Measurements from ENCODE around the gene LSM2.

The LSM2 gene

GRCh38 chr6:31776989-31777666 is 29.6 kb downstream of the LSM2 start, which contains the start of gene VWA7:
VWA7 (minus strand) TSS chr6:31777328; CDS start chr6:31776779, 549 bp downstream.
- no peak within 1 kb of the TSS for H3K4me3 ChIP-seq (ENCODE audit: low read depth, low read length)

GRCh38 chr6:31776485-31776988 is 30.2 kb downstream of the LSM2 start:
- no peak for TF ChIP-seq CTCF (IDR thresholded peaks at IDR 0.05; ENCODE audit: low read depth, low read length)
- H3K4me3 ChIP-seq (ENCODE audit: low read depth, low read length): no peak overlapping the region
- DNase-seq (ENCODE audit: low read depth, low spot score): no peak
- in situ Hi-C loops (cut with HindIII; ENCODE audit: low sequenced_read_pairs): no loop called here

More at GRCh38 chr6:31776989-31777666, 29.6 kb downstream of the LSM2 start, which contains the start of gene VWA7:
- in situ Hi-C loops (cut with HindIII; ENCODE audit: low sequenced_read_pairs): no loop called here
- no peak for TF ChIP-seq CTCF (IDR thresholded peaks at IDR 0.05; ENCODE audit: low read depth, low read length)
- peak; percentile 65 for DNase-seq (ENCODE audit: low read depth, low spot score)

GRCh38 chr6:31775633-31776484 is 30.9 kb downstream of the LSM2 start:
- no peak overlapping the region for H3K4me3 ChIP-seq (ENCODE audit: low read depth, low read length)
- no peak for DNase-seq (ENCODE audit: low read depth, low spot score)
- in situ Hi-C loops (cut with HindIII; ENCODE audit: low sequenced_read_pairs): no loop called here
- no peak for TF ChIP-seq CTCF (IDR thresholded peaks at IDR 0.05; ENCODE audit: low read depth, low read length)

- no peak overlapping the region for H3K4me3 ChIP-seq (ENCODE audit: low read depth, low read length)
- no peak for DNase-seq (ENCODE audit: low read depth, low spot score)
- no peak for TF ChIP-seq CTCF (IDR thresholded peaks at IDR 0.05; ENCODE audit: low read depth, low read length)
- in situ Hi-C loops (cut with HindIII; ENCODE audit: low sequenced_read_pairs): no loop called here
Observed at GRCh38 chr6:31775184-31775583, 31.6 kb downstream of the LSM2 start.

GRCh38 chr6:31771992-31772358 is 34.8 kb downstream of the LSM2 start:
- in situ Hi-C loops (cut with HindIII; ENCODE audit: low sequenced_read_pairs): no loop called here
- no peak for DNase-seq (ENCODE audit: low read depth, low spot score)
- no peak overlapping the region for H3K4me3 ChIP-seq (ENCODE audit: low read depth, low read length)
- no peak for TF ChIP-seq CTCF (IDR thresholded peaks at IDR 0.05; ENCODE audit: low read depth, low read length)

GRCh38 chr6:31770860-31771259 is 35.9 kb downstream of the LSM2 start:
- in situ Hi-C loops (cut with HindIII; ENCODE audit: low sequenced_read_pairs): no loop called here
- H3K4me3 ChIP-seq (ENCODE audit: low read depth, low read length): no peak overlapping the region
- DNase-seq (ENCODE audit: low read depth, low spot score): no peak
- TF ChIP-seq CTCF (IDR thresholded peaks at IDR 0.05; ENCODE audit: low read depth, low read length): no peak
